GM18951 (cell line): ENCODE data around the gene RBM4B.

ENCODE experiments used
- POLR2A ChIP-seq: IDR thresholded peaks from 4 replicates; pipeline ENCODE4 v1.6.1; 2011; ENCODE audit warnings: mild to moderate bottlenecking; ENCODE audit not compliant: insufficient read length, insufficient read depth; ENCODE audit errors: extremely low read depth
- in situ Hi-C: fragments of 300-500 bp; cut with MboI; formaldehyde crosslinking; loops from one replicate; pipeline ENCODE4 v1.12.0; 2022; ENCODE audit warnings: low sequenced_read_pairs, mixed read lengths, inconsistent platforms; ENCODE audit not compliant: unreplicated experiment

Gene RBM4B

DNA sequence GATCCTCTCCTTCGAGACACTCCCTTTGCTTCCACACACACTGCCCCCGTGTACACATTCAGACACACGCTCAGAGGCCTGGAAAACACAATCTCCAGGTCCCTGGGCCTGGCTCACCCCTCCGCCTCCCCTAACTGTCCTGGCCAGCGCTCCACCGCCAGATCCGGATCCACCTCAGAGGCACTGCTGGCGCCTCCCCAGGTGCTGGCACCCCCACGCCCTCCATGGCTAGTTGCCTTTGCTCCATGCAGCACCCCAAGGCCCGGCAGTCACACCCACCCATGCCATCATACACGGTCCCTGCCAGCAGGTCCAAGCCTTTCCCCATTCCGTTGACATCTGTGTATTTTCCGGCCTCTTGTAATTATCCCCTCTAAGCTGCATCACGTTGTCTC is 40.2 kb upstream of the RBM4B start:
- in situ Hi-C loops, result no loop called here
- TF ChIP-seq POLR2A, result no peak

DNA sequence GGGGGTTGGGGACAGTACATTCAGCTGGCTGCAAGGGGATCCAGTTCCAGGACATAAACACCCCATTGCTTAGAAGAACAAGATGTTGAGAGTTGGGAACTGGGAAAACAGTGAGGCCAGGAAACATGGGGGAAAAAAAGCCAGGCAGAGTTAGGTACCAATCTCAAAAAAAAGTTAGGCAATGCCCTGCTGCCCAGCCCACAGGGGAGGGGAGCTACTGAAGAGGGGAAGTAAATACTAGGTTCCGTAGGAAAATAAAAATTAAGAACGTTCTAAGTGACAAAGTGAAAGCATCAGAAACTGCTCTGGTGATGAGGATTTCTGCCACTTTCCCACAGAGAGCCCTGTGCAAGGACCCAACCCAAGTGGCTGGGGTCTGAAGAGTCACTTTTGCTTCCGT is 39.3 kb upstream of the RBM4B start:
- in situ Hi-C loops, result no loop called here
- TF ChIP-seq POLR2A, result no peak

DNA sequence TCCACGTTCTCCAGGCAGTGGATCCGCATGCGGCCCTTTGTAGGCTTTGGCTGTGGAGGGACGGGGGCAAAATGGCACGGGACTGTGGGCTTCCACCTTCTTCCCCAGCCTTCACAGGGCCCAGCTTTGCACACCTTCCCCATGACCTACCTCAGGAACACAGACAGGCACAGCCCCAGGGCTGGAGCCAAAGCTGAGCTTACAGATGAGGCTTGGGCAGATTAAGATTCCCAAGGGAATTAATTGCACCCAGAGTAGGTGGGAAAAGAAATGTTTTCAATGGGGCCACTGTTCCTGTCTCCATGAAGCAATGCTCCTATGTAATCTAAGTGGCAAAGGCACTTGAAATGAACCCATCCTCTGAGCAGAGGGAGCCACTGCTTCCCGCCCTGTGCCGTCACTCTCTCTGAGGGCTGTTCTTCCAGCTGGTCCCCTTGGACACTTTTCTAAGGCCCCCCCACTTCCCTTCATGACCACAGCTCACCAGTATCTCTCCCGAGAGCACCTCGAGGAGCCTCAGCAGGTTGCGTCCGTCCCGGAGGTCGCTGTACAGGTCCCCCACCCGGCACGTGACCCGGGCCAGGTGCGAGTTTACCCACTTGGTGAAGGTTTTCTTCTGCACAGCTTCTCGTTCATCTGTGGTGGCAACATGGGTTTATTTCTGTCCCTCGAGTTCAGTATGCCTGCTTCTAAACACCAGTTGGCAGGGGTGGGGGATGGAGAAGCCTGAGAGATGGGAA is 37.8 kb upstream of the RBM4B start:
- TF ChIP-seq POLR2A, result no peak
- in situ Hi-C loops, result no loop called here

- in situ Hi-C loops, result loop anchor here (5.0 kb wide), 1 partner anchor 113 kb away; no protein-coding TSS in a partner anchor
- TF ChIP-seq POLR2A, result no peak
Measured at GRCh38 chr11:66713746-66714480, 36.2 kb upstream of the RBM4B start.

- in situ Hi-C loops, result loop anchor here (5.0 kb wide), 1 partner anchor 117 kb away; no protein-coding TSS in a partner anchor
- no peak for TF ChIP-seq POLR2A
Measured at GRCh38 chr11:66710384-66710930, 32.8 kb upstream of the RBM4B start.

- TF ChIP-seq POLR2A, result no peak
- in situ Hi-C loops, result no loop called here
Measured at GRCh38 chr11:66708701-66709100, 31.0 kb upstream of the RBM4B start.

DNA sequence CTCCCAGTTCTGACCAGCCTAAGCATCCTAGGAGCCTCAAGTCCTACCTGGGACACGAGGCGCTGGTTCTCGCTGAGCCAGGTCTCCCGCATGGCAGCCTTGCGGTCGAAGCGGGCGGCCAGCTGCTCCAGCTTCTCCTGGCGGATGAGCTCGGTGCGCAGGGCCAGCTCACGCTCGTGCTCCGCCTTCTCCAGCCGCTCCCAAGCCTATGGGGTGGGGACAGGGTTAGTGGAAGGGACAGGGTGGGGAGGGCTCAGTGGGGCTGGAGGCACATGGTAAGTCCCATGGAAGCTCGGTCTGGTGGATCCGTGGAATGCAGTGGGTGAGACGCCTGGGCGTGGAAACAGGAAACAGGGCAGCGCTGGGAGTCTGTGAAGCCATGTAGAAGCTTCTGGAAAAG is 30.4 kb upstream of the RBM4B start:
- TF ChIP-seq POLR2A, result no peak
- in situ Hi-C loops, result no loop called here

GRCh38 chr11:66707486-66707885 is 29.8 kb upstream of the RBM4B start:
- in situ Hi-C loops, result no loop called here
- TF ChIP-seq POLR2A, result no peak

- TF ChIP-seq POLR2A, result no peak
- in situ Hi-C loops, result no loop called here
Measured at GRCh38 chr11:66706989-66707388, 29.3 kb upstream of the RBM4B start.

- TF ChIP-seq POLR2A, result no peak
- in situ Hi-C loops, result no loop called here
Measured at GRCh38 chr11:66705587-66706335, 28.1 kb upstream of the RBM4B start.

DNA sequence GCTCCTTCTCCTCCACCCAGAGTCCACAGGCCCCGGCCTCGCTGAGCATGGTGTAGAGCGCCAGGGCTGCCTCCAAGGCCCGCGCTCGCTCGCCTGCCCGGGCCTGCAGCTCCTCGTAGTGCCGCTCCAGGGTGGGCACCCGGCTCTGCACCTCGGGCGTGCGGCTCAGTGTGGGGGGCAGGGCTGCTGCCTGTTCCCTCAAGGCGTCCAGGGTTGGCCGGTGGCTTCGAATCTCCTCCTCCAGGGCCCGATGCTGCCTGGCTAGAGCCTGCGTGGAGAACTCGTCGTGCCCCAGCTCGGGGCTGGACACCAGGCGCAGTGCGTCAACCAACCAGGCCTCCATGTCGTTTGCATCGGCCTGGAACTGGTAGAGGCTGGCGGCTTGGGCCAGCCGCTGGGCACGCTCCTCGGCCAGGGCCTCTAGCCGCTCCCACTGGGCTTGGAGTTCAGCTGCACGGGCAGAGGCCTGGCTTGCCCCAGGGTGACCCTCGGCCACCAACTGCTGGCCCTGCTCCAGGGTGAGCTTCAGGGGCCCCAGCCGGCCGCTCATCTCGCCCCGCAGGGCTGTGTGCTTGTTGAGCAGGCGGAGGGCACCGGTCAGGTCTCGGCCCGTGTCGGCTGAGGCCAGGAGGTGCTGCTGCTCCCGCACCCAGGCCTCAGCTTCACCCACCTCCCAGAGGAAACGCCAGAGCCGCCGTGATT is 27.1 kb upstream of the RBM4B start:
- in situ Hi-C loops, result no loop called here
- TF ChIP-seq POLR2A, result no peak

DNA sequence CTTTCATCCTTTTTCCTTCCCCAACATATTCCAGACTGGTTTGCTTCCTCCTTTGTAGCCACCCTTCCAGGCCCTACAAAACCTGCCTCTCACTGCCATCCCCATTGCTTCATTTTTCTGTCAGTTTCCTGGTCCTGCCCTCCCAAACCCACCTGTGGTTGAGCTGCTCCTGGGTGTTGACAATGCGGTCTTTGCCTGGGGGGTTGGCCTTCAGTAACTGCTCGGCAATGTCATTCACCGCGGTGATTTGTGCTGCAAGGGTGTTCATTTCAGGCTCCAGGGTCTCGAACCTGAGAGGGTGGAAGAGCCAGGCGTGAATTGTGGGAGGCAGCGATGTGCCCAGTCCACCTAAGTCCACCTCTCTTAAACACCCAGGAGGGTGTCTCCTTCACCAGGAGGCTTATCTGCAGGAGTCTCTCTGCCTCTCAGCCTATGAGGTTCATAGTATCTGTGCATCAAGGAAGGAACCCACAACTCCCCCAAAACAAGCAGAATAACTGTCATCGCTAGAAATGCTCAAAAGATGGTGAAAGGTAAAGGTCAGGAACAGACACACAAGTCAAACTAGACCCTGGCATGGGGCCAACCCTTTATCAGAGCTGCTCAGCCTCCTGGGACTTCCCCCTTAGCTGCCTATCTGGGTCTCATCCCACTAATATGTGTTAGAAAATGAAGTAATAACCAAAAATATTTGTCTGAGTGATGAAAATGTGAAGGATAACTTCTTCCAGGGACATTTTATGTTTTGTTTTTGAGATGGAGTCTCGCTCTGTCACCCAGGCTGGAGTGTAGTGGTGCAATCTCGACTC is 23.9 kb upstream of the RBM4B start:
- TF ChIP-seq POLR2A, result no peak
- in situ Hi-C loops, result no loop called here
